ENCODE measurements around the gene ACBD6.

- no peak for TF ChIP-seq EZH2phosphoT487 (IDR thresholded peaks at IDR 0.05; ENCODE audit: insufficient read depth, low read depth)
- no peak for TF ChIP-seq EZH2 (IDR thresholded peaks at IDR 0.05; ENCODE audit: insufficient read depth, poor library complexity, severe bottlenecking)
Observed at GRCh38 chr1:180287988-180288705, 214.2 kb downstream of the ACBD6 start.

All from GM23248 (cell line).